HCEC 1CT (cell line): ENCODE results near the gene PPEF2.

Experiments
- DNase-seq: peaks from one replicate; pipeline ENCODE4 v3.0.0-alpha.2; 2017

PPEF2 gene

DNA sequence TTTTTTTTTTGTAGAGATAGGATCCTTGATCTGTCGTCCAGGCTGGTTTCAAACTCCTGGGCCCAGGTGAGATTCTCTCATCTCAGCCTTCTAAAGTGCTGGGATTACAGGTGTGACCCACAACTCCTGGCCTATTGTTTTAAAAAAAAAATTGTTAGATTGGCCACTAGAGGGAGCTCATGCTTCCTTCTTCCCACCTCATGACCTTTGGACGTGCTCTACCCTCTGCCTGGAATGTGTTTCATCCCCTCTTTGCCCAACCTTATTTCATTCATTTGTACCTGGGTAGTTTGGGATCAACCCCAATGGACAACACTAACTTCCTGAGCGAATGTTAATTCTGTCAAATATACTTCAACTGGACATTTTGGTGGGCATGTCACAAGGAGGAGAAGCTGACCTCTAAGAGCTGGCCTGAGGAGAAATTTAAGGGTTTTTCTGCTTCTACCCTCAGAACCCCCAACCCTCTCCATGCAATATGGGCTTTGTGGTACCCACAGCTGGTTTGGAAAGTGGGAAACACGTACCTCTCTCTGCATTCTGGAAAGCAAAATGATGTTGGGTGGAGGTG, 6.4 kb downstream of the PPEF2 start:
- no peak for DNase-seq

DNA sequence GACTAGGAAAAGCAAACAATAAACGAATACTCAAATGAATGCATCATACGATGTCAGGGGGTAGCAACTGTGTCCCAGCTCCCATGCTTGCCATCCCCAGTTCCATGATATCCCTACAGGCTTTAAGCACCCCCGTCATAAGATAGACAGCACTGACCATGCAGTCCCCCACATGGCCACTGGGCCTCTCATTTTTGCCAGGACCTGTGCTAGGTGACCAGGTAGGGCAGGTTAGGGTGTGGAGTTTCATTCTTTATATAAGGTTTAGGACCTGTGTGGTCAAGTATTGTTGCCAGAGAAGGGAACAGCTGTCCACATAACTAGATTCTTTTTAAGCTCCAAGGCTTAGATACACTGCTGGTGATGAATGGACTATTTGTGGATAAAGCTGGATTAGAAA, 9.7 kb downstream of the PPEF2 start:
- no peak for DNase-seq

DNA sequence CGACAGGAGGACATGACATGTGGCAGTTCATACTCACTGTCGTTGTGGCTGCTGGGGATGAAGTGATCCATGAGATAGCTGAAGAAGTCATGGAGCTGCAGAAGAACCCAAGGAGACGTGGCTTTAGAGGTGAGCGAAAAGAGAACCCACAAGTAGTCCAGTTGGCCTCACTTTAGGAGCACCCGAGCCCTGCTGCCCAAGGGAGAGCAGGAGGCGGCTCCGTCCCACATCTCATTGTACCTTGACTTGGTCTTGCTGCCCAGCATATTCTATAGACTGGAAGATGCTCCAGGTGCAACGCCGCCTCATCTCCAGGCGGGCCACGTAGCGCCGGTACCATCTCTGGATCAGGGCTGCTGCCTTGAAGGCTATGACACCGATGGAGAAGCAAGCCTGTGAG, 10.6 kb downstream of the PPEF2 start:
- no peak for DNase-seq

DNA sequence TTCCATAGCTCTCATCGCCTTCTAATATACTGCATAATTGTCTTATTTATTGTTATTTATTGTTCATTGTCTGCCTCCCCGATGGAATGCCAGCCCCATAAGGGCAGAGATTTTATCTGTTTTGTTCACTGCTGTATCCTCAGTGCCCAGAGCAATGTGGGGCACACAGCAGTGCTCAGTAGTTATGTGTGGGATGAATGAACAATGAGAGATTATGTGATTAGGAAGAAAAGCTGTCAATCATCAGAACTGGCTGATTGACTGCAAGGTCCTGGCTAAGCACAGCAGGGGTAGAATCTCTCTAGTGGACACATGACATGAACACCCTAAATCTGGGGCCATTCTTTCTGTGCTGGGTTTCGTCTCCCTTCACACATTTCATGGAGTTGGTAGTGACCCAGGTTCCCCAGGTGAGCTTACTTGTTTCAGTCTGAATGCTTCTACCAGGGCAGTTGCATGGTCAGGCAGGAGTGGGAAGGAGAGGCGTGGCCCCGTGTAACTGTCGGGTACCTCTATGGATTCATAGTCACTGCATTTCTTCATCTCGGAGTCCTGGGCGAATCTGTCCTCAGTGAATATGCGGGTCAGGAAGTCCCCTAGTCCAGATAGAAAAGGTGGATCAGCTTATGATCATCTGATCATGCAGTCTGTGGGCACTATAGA, 12.6 kb downstream of the PPEF2 start:
- no peak for DNase-seq

DNA sequence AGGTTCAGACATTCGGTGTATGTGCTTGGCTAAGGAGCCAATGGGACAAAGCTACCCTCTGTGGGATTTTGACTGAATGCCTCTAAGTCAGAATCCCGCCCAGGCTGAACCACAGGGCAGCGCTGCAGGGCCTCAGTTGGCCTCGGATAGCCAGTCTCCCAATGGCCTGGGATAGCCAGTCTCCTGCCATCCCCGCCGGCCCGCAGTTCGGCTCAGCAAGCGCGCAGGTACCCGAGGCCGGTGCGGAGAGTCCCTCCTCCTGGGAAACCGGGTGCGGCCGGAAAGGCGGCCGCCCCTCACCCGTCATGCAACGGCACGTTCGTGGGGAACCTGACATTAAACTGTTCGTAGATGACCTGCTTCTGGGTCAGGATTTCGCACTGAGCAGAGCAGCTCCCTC, 16.1 kb downstream of the PPEF2 start:
- no peak for DNase-seq

DNA sequence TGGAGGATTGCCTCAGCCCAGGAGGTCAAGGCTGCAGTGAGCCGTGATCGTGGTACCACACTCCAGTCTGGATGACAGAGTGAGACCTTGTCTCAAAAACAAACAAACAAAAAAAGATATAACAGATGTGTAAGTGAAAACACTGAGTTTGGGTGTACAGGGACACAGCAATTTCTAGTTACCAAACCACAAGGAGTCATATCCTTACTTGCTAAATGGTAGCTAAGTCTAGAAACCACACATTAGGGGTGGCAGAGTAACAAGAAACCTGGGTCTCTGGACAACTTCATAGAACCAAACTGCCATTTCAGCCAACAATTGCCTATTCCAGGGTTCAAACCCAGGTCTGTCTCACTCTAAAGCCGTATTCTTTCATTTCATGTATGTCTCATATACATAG, 20.8 kb downstream of the PPEF2 start:
- no peak for DNase-seq

DNA sequence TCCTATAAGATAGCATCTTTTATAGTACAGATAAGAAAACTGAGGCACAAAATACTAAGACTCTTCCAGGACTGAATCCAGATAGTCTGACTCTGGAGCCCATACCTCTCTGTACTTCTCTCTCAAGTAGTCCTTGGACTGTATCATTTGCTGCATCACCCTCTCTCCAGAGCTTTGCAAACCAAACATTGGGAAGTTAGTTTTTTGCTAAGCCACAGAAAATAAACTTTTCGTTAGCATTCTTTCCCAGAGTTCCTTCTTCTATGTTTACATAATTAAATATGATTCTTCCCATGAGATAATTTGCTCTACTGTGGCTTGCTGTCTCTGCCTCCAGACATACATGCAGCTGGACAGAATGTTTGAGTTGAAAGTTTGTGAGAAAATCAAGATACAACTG, 22.0 kb downstream of the PPEF2 start:
- DNase-seq, result no peak

DNA sequence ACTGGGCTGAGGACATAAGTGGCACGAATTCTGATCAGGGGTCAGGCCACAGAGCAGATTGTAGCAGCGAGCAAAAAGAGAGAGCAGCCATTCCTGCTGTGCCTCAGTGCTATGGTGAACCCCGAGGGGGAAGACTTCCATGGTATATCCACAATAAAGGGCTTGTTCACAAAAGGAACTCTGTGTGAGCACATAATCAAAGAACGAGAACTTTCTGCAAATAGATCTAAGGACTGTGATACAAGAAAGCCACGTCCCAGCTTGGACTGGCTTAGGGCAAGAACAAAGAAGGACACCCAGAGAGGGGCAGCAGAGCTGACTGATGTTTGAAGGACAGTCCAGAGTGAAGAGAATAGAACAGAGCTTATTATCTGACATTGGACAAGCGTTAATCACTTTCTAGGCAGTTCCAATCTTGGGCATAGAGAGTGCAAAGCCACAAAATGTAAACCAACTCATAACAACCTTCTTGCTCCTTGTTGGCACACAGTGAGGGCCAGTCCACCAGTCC, 24.0 kb downstream of the PPEF2 start:
- DNase-seq, result no peak

DNA sequence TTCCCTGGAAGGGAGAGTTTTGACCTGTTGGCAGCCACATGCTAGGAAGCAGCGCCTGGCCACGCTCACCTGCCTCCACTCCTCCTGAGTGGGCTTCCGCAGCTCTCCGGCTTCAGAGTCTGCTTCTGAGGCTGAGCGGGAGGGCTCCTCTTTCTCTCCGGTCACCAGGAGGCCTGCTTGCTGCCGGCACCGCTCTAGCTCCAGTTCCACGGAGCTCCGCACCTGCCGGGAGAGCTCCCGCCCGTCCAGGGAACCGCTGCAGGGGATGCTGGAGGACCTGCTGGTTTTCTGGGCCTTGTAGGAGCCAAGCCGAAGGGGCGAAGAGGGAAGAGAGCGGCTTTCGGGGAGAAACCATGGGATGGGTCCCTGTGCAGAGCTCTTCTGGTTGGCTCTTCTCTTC, 26.0 kb downstream of the PPEF2 start:
- DNase-seq, result no peak

DNA sequence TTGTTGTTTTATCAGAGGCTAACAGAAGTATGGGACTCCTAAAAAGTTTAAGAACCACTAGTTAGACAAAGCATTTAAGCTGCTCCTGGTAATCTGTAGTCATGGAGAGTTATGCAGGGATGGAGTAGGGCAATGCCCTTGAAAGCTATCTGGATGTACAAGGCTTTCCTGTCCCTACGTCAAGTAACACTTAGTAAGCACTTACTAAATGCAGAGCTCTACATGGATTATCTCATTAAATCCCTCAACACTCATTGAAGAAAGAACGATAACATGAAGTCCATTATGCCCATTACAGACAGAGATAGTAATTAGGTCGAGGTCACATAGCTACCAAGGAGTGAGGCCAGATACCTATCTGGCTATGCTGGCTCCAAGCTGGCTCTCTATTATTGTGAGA, 33.2 kb downstream of the PPEF2 start:
- DNase-seq, result no peak

DNA sequence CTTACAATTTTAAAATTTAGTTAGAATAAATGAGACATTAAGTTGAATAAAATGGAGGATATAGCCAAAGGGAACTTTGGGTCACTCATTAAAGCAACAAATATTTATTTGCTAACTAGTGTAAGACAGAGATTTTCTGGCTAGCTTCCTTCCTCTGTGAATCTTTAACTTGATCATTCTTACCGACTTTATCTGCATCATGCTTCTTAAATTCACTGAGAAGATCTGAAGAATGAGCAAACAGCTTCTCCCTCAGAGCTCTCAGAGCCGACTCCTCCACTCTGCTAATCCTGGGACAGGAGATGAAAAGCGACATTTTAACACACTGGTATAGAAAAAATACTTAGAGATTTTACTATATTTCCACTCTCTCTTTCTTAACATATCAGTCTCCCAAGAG, 35.1 kb downstream of the PPEF2 start:
- DNase-seq, result no peak

DNA sequence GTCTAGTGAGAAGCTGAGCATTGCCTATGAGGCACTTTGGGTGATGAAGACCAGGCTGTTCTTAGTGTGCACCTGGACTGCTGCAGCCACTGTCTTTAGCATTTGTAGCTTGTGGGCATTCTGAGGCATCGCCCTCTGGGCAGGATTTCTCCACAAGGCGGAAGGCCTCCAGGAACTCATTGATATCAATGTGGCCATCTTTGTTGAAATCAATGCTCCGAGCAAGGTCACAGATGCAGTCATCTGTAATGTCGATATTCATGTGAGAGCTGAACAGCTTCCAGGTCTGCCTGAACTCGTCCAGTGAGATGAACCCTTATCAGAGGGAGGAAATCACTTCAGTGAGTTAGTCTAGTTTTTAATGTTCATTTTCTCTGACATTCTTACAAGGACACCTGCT, 41.6 kb downstream of the PPEF2 start:
- no peak for DNase-seq

DNA sequence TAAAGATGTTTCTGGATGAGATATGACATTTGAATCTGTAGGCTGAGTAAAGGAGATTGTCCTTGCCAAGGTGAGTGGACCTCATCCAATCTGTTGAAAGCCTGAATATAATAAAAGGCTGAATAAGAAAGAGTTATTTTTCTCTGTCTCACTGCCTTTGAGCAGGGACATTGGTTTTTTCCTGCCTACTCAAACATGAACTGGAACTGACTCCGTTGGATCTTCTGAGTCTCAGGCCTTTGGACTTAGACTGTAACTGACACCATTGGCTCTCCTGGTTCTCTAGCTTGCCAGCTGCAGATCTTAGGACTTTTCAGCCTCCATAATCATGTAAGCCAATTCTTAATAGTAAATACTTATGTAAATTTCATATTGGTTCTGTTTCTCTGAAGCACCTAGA, 43.5 kb downstream of the PPEF2 start:
- DNase-seq, result no peak

DNA sequence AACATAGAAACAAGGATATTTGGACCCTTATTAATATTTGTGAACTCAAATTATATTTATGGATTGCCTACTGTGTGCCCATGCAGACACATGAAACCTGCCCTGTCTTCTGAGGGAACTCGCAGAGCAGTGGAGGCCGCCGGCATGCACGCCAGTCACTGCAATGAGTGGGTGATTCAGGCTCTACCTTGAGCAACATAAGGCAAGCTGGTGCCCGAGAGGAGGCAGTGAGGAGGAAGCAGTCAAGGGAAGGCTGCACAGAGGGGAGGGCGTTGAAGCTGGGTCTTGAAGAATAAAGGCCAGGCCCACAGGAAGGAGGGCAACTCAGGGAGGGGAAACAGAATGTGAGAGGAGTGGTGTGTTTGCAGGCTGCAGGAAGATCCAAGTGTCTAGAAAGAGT, 52.8 kb downstream of the PPEF2 start:
- no peak for DNase-seq

DNA sequence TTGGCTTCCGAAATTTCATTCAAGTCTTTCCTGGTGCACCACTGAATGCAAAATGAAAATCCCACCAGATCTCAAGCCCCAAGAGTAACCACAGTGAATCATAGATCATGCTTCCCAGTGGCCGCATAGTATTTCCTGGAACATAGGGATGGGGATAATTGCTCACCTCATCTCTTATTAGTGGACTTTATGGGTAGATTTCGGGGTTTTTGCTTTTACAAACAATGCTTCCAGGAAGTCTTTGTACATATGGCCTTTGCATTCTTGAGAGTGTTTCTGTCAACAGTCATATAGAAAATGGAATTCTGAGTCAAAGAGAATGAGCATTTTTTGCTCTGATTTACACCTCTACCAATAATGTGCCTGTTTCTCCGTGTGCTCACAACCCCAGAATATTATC, 53.4 kb downstream of the PPEF2 start:
- peak; percentile 67 for DNase-seq

DNA sequence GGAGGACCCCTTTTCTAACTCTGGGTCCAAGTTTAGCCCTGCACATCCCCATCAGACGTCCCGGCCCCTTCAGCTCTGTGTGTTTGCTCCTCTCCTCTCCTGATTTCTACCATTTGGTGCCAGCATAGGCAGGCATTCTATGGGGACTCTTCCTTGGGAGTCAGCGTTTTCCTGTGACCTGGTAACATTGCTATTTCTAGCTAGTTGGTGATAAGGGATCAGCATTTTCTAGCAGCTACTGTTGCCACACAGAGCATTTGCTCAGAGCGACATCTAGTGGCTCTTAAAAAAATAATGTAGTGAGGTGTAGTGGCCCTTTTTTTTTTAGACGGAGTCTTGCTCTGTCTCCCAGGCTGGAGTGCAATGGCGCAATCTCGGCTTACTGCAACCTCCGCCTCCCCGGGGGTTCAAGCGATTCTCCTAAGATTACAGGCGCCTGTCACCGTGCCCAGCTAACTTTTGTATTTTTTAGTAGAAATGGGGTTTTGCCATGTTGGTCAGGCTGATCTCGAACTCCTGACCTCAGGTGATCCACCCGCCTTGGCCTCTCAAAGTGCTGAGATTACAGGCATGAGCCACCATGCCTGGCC, 54.0 kb downstream of the PPEF2 start:
- DNase-seq, result peak; percentile 79

DNA sequence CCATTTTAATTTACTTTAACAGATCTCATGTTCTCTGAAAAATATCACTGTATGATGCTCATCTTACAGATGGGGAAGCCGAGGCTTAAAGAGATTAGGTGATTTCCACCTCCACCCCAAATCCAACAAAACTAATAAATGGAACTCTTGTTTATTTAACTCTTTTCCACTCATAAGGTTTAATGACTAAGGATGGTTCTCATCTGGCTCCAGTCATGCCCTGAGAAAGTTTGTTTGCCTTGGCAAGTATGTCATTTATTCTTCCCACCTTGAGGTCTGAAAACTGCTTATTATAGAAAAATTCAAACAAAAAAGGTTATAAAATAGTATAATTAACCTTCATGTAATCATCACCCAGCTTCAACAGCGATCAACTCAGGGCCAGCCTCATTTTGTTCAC, 56.3 kb downstream of the PPEF2 start:
- DNase-seq, result no peak

DNA sequence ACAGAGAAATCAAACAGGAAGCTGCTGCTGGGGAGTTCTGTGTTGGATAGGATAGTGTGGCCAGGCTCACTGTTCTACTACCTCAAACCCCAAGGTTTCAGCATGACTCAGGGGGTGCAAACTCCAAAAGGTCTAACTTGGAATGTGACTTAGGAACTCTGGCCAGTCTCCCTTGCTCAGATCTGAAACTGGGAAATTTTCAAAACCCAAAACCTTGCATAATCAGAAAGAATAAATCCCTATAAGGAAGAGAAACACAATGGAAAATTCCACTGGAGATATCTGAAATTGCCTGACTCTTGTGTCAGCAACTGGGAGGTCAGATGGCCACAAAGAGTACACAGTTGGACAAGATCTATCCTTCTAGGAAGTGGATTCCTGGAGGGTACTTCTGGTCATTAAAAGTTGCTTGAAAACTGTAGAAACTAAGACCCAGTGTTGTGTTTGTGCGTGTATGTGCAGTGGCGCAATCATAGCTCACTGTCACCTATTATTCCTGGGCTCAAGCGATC, 58.0 kb downstream of the PPEF2 start:
- DNase-seq, result peak; percentile 94

DNA sequence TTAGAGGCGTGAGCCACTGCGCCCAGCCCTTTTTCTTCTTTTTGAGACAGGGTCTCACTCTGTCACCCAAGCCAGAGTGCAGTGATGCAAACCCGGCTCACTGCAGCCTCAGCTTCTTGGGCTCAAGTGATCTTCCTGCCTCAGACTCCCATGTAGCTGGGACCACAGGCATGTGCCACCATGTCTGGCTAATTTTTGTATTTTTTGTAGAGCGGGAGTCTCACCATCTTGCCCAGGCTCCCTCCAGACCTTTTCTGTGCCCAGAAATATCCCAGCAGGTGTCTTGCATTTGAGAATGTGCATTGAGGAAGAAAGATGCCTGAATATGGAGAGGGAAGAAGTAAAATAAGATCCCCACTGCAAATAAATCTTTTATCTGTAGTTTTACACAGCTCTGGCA, 58.7 kb downstream of the PPEF2 start:
- DNase-seq, result no peak

DNA sequence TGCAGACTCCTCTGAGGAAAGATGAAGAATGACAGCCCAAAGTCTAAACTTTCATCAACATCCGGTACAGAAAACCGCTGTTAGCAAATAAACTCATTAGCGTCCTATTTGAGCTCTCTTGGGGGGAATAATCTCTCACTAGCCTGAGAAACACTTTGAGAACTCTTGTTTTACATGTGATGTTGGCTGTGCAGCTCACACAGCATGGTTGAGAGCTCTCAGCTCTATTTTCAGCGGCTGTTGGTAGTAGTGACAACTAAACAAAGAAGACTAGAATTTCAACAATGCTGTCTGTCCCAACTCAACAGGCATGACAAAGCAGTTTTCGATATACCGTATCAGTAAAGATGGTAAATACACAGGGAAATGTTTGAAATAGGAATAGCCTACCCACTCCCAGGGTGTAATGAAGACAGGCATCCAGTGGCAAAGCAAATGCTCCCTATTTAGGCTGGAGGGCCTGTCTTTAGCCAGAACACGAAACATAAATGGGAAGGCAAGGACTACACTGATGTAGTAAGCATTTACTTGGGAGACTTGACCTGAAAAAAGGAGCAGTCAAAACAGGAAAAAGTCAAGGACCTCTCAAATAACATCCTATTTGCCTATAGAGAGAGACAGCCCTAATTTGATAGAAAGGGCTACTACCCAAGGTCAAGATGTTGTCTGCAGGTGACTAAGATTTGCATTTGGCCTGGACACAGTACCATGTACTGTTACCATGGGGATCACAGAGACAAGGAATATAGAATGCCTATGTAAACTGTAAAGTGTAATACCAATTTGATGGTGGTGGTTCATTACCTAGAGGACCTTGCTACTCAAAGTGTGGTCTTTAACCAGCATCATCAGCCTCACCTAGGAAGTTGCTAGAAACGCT, 60.4 kb downstream of the PPEF2 start:
- DNase-seq, result no peak

DNA sequence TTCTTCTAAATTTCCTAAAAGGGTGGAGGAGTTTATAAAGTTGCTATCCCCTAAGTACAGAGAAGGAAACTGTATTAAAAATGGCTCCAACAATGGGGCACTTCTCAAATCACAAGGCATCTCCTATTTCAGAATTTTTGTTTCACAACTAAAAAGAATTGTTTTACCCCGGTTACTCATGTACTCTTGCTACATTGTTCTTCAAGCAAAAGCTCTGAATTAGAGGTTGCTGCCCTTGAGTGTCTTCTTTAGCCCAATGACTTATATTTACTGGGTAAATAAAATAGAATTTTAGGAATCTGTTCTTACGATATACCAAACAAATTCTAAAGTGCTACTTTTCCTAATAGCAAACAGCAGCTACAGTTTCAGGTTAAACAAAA, 67.5 kb downstream of the PPEF2 start:
- peak; percentile 3 for DNase-seq

DNA sequence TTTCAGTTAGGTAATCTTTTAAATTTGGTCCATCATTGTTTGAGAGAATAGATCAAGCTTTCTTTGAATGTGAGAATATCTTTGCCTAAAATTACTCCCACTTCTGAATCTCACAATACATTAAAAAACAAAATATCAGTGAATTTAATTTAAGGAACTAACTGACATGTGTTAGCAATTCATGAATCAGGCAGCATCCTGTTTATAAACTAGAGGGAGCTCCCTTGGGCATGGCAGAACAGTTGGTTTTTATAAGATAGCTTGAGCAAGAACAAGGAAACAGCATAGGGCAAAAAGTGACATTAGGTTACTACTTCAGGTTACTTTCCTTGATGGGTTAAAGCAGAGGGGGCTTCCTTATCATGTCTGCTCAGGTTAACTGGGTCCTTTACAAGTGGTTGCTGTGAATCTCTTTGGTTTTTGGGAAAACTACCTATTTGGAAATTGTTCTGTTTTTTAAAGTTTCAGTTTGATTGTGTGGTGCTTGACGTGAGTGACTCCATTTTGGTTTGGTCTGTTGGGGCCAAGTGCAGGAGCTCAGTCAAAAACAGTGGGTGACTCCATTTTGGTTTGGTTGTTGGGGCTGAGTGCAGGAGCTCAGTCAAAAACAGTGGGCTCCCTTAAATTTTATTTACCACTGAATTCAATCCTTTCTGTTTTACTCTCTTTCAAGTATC, 68.0 kb downstream of the PPEF2 start:
- DNase-seq, result peak; percentile 27

DNA sequence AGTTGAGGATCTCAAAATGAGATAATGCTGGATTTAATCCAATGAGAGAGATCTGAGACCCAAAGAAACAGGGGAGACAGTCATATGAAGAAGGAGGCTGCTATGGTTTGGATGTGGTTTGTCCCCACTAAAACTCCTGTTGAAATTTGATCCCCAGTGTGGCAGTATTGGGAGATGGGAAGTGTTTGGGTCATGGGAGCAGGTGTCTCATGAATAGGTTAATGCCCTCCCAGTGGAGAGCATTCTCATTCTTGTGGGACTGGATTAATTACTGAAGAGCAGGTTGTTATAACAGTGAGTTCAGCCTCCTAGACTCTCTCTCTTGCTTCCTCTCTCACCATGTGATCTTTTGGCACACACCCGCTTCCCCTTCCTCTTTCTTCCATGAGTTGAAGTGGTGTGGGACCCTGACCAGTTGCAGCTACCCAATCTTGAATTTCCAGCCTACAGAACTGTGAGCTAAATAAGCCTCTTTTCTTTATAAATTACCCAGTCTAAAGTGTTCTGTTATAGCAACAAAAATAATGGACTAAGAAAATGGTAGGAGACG, 70.3 kb downstream of the PPEF2 start:
- DNase-seq, result no peak
